GM18505 (cell line): ENCODE measurements around the gene APP.

Experiments used
- ATAC-seq: cut with Tn5 transposase; IDR thresholded peaks from one replicate; pipeline ENCODE4 v1.9.1; 2021; ENCODE audit not compliant: unreplicated experiment
- POLR2A ChIP-seq: IDR thresholded peaks from 4 replicates; pipeline ENCODE4 v1.6.1; 2011; ENCODE audit warnings: borderline replicate concordance; ENCODE audit not compliant: insufficient read depth, insufficient read length; ENCODE audit errors: extremely low read depth

APP gene

DNA sequence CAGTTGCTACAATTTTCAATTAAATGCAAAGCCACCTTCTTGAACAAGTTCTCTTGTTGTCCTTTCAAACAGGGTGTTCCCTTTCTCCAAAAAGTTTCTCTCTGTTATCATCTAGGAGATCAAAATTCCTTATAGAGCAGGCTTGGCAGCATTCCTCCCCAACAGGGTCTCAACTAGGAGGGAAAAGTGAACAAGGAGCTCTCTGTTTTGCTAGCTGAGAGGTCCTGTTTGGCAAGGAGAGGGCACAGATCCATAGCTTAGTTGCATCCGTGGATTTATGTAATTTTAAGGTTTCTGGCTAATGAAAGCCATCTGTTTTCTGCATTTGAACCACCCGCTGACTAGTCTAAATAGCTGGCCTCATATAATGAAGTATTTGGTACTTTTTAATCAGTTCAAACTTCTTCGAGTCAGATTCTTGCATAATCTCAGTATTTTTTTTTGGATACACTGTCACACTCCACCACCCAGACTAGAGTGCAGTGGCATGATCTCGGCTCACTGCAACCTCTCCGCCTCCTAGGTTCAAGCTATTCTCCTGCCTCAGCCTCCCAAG lies 54.0 kb downstream of the APP start:
- TF ChIP-seq POLR2A, result no peak
- ATAC-seq, result no peak

DNA sequence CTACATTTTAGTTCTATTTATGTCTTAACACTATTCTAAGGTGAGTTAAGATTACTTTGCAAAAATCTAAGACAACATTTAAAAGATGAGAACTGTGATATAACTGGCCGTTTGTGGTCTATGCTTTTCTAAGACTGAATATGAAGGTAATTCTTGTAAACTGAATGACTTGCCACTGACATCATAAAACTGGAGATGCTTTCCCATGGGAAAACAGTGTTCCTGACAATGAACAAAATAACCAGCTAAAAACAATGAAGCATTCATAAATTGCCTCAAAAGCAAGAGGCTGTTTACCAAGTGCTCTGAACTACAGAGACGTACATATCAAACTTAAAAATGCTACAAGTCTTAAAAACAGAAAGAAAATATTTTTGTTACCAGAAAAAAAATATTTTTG lies 54.7 kb downstream of the APP start:
- no peak for ATAC-seq
- no peak for TF ChIP-seq POLR2A

DNA sequence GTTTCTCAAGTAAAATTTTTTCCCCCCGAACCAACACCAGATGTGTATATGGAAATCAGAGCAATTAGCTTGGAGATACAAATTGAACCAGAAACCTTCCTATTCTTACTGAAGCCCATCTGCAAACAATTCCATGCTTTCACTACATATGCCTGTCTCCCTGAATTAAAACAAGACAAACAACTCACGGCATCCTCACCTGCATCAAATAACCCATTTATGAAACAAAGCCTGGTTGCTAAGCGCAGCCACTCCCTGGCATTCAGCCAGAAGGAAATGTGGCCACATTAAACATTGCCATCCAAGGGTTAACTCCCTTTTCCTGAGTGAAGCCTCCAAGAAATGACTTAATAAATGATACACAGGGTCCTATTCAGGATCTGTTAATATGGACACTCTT lies 55.3 kb downstream of the APP start:
- ATAC-seq, result no peak

GRCh38 chr21:26112975-26113374 lies 57.6 kb downstream of the APP start:
- no peak for ATAC-seq
- no peak for TF ChIP-seq POLR2A

More for the DNA sequence above, 55.3 kb downstream of the APP start:
- TF ChIP-seq POLR2A, result no peak

DNA sequence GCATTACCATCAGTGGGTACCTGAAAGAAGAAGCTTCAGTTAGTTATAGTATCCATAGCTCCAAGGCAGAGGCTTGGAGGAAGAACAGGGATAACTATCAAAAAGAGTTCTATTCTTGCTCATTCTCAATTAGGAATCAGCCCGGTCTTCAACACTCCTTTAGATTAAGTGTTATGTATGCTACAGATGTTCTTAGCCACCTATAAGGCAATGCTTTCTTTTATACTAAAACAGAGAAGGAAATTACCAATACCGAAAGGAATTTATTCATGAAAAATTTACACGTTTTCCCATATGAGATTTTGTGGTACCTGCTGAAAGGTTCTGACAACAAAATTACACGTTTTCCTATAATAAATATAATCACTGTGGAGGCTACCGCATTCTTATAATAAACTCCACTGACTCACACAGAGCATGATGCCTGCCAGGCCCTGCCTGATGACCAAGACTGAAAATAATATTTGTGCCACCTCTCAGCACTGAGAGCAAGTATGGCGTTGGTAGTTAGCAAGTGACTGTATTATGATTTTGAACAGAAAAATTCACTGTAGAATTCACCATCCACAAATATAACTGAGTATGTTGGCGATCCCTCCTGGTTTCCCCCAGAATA lies 58.3 kb downstream of the APP start:
- TF ChIP-seq POLR2A, result no peak
- ATAC-seq, result no peak

DNA sequence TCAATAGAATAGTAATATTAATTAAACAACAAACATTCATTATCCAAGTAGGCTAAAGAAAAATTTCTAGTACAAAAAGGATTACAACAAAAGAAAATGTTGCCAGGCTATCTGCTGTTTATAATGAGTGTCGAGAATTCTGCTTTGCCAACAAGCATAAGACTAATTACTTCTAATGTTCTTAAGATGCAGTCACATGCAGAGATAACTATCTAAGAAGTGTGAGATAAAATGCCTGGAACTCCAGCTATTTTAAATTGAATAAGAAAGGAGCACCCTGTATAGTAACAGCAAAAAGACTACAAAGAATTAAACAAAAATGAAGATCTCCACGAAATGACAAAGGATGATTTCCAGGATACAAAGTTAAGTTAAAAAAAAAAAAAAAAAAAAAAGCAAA lies 59.9 kb downstream of the APP start:
- TF ChIP-seq POLR2A, result no peak
- no peak for ATAC-seq

DNA sequence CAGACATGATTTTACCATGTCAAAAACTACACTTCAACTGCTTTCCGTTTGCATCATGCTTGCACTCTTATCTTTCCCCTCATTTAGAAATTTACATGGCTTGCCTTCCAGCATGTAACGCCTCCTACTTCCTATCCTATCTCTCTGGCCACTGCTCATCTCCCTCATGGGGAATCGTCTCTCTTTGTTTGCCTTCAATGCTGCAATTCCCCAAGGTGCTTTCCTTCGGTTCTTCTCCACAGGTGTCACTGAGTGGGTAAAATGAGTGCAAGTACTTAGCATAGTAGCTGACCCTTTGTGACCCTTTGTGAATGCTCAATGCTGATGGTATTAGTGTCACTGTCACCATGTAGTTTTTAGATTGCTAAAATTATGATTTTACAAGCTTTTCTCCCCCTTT lies 63.1 kb downstream of the APP start:
- no peak for TF ChIP-seq POLR2A
- no peak for ATAC-seq

DNA sequence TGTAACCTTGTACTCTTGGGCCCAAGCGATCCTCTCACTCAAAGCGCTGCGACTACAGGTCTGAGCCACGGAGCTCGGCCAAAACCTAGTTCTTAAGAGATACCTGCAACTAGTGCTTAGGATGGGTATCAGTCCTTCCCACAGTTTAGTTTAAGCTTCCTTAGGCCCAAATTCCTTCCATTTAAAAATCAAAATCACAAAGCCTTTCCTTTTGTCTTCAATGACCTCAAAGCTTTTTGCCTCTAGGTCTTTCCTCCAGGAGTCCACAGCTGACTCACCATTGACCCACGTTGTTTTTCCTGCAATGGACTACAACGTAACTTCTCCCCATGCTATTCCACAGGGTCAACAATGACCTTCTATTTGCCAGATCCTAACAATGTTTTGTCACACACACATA lies 64.0 kb downstream of the APP start:
- no peak for TF ChIP-seq POLR2A
- no peak for ATAC-seq

DNA sequence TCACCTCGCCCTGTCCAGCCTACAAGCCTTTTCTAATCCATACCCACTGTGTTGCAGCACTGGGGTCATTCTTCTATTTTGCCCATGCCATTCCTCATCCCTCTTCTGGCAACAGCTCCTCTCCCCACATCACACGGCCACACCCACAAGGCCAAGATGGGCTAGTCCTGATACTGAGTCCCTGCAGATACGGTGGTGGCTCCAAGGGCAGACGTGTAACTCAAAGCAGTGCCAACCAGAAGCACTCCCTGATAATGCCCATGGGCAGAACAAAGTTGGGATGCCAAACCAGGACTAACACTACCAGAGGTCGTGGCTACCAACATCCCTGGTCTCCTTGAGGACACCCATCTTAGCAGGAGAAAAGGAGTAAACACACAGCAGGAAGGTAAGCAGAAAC lies 64.8 kb downstream of the APP start:
- no peak for TF ChIP-seq POLR2A
- ATAC-seq, result no peak

DNA sequence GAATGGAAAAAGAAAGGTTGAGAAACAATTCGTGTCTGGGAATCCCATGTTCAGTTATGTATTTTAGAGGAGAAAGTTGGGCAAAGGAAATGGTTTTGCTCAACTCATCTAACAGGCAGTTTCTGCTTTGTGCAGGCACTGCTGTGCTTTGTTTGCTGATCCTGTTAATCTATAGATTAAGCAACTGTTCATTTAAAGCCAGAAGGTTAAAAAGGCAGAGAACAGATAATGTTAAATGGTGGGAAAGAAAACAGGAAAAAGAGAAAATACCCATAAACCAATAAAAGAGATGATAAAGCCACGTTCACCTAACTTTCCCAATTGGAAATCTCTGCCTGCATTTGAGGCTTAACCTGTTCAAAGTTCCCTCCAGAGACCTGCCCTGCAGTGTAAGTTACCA lies 70.0 kb downstream of the APP start:
- no peak for TF ChIP-seq POLR2A
- ATAC-seq, result no peak

DNA sequence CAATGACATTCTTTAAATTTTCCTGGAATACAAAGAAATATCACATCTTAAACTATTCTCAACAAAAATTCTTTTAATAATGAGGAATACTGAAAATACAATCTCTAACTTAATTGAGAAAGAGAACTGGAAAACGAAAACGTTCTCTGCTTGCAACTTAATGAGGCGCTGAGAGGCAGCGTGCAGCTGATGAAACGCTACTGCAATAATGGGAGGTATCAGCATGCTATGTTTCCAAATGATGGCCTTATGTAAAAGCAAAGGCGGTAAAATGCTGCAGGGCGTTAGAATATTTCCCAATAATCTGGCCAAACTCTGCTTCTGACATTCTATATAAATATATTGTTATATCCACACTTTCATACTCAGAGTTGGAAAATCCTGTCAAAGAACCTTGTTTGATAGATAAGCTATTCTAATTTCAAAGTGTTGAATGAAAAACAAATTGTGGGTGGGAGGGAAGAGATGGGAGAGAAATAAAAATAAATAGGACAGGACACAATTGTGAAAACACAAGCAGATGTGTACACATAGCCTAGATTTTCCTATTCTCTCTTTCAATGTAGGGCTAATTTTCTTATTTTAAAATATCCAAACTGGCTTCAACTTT lies 70.9 kb downstream of the APP start:
- ATAC-seq, result no peak
- no peak for TF ChIP-seq POLR2A

GRCh38 chr21:26098772-26099397 lies 71.7 kb downstream of the APP start:
- TF ChIP-seq POLR2A, result no peak
- no peak for ATAC-seq

DNA sequence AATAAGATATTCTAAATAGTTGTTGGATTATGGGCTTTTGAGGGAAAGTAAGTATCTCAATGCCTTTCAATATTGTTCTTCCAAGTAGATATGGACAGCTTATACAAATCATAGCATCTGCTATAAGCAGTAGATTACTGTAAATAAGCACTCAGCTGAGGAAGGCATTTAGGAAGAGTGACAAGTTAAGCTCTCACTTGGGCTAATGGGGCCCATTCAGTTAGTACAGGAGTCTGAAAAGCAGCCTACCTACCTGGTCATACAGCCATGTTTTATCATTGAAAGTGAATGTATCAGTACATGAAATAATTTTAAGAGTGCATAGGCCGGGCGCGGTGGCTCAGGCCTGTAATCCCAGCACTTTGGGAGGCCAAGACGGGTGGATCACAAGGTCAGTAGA lies 73.1 kb downstream of the APP start:
- no peak for TF ChIP-seq POLR2A
- no peak for ATAC-seq
